ENCODE data around the gene CCDC188.
A peak's percentile ranks its signal among the peaks of the same experiment; 100 is the strongest.

CCDC188 gene

DNA sequence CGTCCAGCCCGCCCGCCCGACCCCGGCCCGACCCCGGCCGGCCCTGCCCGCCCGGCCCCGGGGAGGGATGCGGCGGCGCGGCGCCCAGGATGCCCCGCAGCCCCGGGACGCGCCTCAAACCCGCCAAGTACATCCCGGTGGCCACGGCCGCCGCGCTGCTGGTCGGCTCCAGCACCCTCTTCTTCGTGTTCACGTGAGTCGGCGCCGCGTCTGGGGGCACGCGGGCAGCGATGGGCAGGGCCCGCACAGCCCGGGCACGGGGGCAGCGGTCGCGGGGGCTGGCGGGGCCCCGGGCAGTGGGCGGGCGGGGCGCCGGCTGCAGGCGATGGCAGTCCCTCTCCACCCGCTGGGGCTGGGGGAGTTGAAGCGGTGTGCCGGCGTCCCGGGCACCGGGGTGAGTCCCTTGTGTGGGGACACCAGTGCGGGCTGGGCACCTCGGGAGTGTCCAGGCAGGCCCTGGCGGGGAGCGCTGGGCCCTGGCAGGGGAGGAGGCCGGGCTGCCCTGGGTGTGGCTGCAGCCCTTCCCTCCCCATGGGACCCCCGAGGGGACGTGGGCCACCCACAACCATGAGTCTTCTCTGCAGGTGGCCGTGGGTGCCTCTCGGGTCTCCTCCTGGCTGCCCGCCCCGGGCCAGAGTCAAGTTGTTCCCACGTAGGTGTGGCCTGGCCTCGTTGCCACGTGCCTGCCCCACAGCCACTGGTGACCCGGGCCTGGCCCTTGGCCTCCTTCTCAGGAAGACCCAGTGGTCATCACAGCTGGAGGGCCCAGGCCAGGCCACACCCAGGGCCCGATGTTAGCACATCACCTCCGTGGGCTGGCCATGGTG lies 18.8 kb downstream of the CCDC188 start:
- no peak for DNase-seq

- no peak for DNase-seq
Measured at GRCh38 chr22:20131597-20131858, 19.3 kb downstream of the CCDC188 start, which contains the start of gene ZDHHC8. ZDHHC8 (plus strand) TSS chr22:20131804; CDS start chr22:20131948, 144 bp downstream.

GRCh38 chr22:20130731-20131596 lies 19.9 kb downstream of the CCDC188 start:
- DNase-seq = peak; percentile 29

DNA sequence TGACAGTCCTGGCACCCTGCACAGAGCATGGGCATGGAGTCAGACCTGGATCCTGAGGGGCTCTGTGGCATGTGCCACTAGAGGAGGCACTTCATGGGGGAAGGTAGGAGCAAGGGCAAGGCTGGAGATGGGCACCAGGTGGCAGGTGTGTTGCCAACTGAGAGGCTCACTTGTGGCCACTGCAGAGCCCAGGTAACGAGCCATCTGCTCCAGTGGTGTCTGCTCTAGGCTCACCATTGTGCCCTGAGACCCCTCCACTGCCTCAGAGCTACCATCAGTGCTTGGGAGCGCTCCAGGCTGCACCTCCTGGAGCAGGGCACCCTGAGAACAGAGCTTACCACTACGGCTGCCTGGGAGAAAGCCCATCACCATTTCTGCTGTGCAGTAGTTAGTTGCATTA lies 20.5 kb downstream of the CCDC188 start:
- DNase-seq = no peak

- no peak for DNase-seq
Measured at GRCh38 chr22:20129747-20130014, 21.2 kb downstream of the CCDC188 start.

DNA sequence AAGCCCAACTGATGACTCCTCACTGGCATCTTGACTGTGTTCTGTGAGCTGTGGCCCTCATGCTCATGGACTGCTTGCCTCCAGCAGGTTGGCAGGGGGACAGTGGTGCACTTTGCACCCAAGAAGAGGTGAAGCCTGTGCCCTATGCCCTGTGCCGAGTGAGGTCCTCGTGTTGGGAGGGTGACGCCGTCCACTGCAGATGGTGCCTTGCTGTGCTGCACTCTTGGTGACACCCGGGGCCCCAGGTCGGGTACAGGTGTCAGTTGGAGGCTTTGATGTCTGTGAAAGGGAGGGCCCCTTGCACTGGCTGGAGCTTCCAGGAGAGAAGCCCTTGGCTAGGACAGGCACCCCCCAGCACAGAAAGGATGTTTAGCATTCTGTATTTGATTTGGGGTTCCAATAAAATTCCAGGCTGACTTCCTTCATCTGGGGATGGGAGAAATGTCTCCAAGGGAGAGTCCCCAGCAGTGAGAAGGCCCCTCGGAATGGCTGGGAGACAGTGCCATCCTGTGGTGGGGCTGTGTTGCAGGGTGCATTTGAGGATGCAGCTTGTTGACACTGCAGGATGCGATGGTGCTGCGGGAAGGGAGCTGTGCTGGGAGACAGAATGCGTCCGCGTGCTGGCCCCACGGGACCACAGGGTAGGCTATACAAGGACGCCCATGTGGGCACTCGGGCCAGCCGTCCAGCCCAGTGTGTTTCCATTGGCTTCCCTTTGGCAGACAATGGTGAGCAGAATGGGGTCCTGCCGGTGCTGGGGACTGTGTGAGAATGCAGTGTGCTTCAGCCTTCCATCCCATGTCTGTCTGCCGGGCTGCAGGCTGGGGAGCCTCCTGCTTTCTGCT lies 21.7 kb downstream of the CCDC188 start:
- DNase-seq = no peak

GRCh38 chr22:20128619-20128901 lies 22.3 kb downstream of the CCDC188 start:
- no peak for DNase-seq

- no peak for DNase-seq
Measured at GRCh38 chr22:20127869-20128618, 22.8 kb downstream of the CCDC188 start.

- DNase-seq = no peak
Measured at GRCh38 chr22:20127318-20127868, 23.5 kb downstream of the CCDC188 start.

GRCh38 chr22:20126284-20127029 lies 24.4 kb downstream of the CCDC188 start:
- no peak for DNase-seq

- no peak for DNase-seq
Measured at GRCh38 chr22:20125201-20126174, 25.4 kb downstream of the CCDC188 start.

- no peak for DNase-seq
Measured at GRCh38 chr22:20124083-20124787, 26.6 kb downstream of the CCDC188 start.

GRCh38 chr22:20123366-20124082 lies 27.3 kb downstream of the CCDC188 start:
- DNase-seq = no peak

GRCh38 chr22:20121856-20122415 lies 28.9 kb downstream of the CCDC188 start:
- DNase-seq = no peak

DNA sequence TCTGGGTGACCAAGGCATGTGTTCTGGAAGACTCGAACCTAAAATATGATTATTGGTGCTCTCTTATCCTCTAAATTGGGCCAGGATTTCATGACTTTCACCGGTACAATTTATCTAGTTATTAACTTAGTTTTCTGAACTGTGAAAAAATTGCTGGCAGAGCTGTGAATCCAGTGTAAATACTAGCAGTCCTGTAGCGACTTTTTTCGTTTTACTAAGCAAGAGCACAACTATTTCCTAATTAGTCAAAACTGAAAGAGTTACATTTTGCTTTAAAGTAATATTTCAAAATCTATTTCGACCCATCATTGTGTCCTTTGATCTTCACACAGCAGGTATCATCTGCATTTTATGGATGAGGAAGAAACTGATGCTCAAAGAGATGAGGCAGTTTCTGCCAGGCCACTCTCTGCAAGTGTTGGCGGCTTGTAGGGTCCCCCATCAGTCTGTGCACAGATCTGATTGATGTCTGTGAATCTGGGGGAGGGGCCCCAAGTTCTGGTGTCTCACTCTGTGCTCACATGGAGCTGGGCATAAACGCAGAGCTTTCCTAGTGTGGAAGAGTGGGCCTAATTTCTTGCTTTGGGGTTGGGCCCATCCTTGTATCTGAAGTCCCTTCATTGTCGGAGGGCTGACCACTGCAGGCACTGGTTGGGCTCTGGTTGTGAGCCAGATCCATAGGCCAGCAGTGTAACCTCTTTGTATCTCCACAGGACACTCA lies 32.4 kb downstream of the CCDC188 start:
- DNase-seq = no peak

GRCh38 chr22:20117633-20118299 lies 33.1 kb downstream of the CCDC188 start:
- no peak for DNase-seq

DNA sequence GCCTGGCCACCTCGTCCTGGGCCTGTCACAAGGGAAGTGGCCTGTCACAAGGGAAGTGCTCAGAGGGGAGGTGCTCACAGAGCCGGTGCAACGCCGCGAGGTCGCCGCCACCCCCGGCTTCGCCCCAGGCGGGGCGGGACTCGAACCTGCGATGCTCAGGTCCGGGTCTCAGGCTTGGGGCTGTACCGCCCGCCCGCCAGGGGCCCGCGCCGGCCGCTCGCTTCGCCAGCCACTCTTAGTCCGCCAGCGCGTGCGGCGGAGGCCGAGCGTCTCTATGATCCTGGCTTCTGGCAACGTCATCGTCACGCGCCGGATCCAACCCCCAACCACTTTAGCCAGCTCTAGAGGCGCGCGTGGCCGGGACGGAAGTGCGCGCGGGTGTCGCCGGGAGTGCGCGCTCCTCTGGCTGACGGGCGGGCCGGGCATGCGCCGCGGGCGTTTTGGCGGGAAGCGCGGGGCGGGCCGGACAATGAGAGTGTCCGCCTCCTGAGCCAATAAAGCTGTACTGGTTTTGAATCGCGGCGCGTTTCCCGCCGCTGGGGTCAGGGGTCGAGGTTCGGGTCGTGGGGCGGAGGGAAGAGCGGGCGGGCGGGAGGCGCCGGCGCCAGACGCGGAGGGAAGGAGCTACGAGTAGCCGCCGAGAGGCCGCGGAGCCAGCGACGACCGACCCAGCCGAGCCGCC lies 33.8 kb downstream of the CCDC188 start, which contains the start of gene TRMT2A:
TSS of gene TRMT2A (minus strand) at position 276 of the 682 bp plus-strand sequence. CDS start 320 bp downstream, outside the sequence.
- DNase-seq = peak; percentile 97

Data from T1000 (cell line).